Measurements from ENCODE around the gene LAMA4. TPM values are rescaled to one million over a fixed set of nuclear protein-coding genes. Genes with fewer than 3 reads are reported as not detected.

The LAMA4 gene
- total and polyA plus RNA-seq, 3 experiments from 2014 or later: not detected

GRCh38 chr6:112254921-112255320, 554 bp upstream of the LAMA4 start:
- H3K27ac Mint-ChIP-seq: no peak overlapping the region

GRCh38 chr6:112253498-112253840, 898 bp downstream of the LAMA4 start:
- Mint-ChIP-seq H3K9me3 (no peaks in the 10 kb centered on the region), H3K4me1 (peaks cover 14 to 17% (median 17%) of the 10 kb centered on the region in 3 donors), H3K27me3 (peaks cover 22 to 69% of the 10 kb centered on the region in 2 donors), H3K4me3 (peak overlapping the region in 6 of 7 donors; percentile 62 to 83 (median 72)), H3K27ac (peak overlapping the region in 1 of 8 donors; percentile 15), H3K36me3 (no peaks in the 10 kb centered on the region)
- Histone ChIP-seq H3K4me3 (ENCODE audit: low read length) (no peak overlapping the region), H3K4me1 (ENCODE audit: insufficient read depth, low read length) (no peaks in the 10 kb centered on the region), H3K27ac (ENCODE audit: low read depth, low read length) (no peak overlapping the region), H3K36me3 (ENCODE audit: insufficient read depth, low read length) (no peaks in the 10 kb centered on the region), H3K27me3 (ENCODE audit: insufficient read depth, low read length, poor library complexity, severe bottlenecking) (peaks cover 20% of the 10 kb centered on the region), H3K9me3 (ENCODE audit: low read length) (no peaks in the 10 kb centered on the region)
- ChIA-PET POLR2A (no interaction called here), CTCF (interaction anchor here (1.2 to 1.4 kb wide), 2 partner anchors 10 to 60 kb away, joined by 3 read pairs; no protein-coding TSS in a partner anchor)
- no peak for DNase-seq

More at GRCh38 chr6:112254921-112255320, 554 bp upstream of the LAMA4 start:
- H3K27me3 ChIP-seq (ENCODE audit: insufficient read depth, low read length, poor library complexity, severe bottlenecking): peaks cover 20% of the 10 kb centered on the region
- H3K4me3 Mint-ChIP-seq: peak overlapping the region in 2 of 7 donors; percentile 83 to 90
- DNase-seq: no peak
- H3K27ac ChIP-seq (ENCODE audit: low read depth, low read length): no peak overlapping the region
- no peaks in the 10 kb centered on the region for H3K9me3 Mint-ChIP-seq
- H3K9me3 ChIP-seq (ENCODE audit: low read length): no peaks in the 10 kb centered on the region
- CTCF ChIA-PET: no interaction called here
- POLR2A ChIA-PET: no interaction called here
- H3K4me3 ChIP-seq (ENCODE audit: low read length): no peak overlapping the region
- peaks cover 22 to 68% of the 10 kb centered on the region in 2 donors for H3K27me3 Mint-ChIP-seq
- no peaks in the 10 kb centered on the region for H3K36me3 ChIP-seq (ENCODE audit: insufficient read depth, low read length)
- no peaks in the 10 kb centered on the region for H3K4me1 ChIP-seq (ENCODE audit: insufficient read depth, low read length)
- H3K36me3 Mint-ChIP-seq: no peaks in the 10 kb centered on the region
- H3K4me1 Mint-ChIP-seq: peaks cover 14 to 17% (median 17%) of the 10 kb centered on the region in 3 donors

GRCh38 chr6:112252571-112253497, 1.5 kb downstream of the LAMA4 start:
- H3K27ac ChIP-seq (ENCODE audit: low read depth, low read length): no peak overlapping the region
- H3K36me3 ChIP-seq (ENCODE audit: insufficient read depth, low read length): no peaks in the 10 kb centered on the region
- Mint-ChIP-seq H3K9me3 (no peaks in the 10 kb centered on the region), H3K36me3 (no peaks in the 10 kb centered on the region), H3K27ac (peak overlapping the region in 1 of 8 donors; percentile 15), H3K4me1 (peaks cover 14 to 17% (median 17%) of the 10 kb centered on the region in 3 donors), H3K27me3 (peaks cover 22 to 71% of the 10 kb centered on the region in 2 donors), H3K4me3 (peak overlapping the region in 5 of 7 donors; percentile 65 to 83 (median 74))
- POLR2A ChIA-PET: no interaction called here
- peaks cover 20% of the 10 kb centered on the region for H3K27me3 ChIP-seq (ENCODE audit: insufficient read depth, low read length, poor library complexity, severe bottlenecking)
- no peak overlapping the region for H3K4me3 ChIP-seq (ENCODE audit: low read length)
- H3K9me3 ChIP-seq (ENCODE audit: low read length): no peaks in the 10 kb centered on the region
- CTCF ChIA-PET: interaction anchor here (0.5 to 1.4 kb wide), 3 partner anchors 11 to 60 kb away, joined by 3 read pairs; no protein-coding TSS in a partner anchor
- DNase-seq: no peak
- H3K4me1 ChIP-seq (ENCODE audit: insufficient read depth, low read length): no peaks in the 10 kb centered on the region

GRCh38 chr6:112251171-112251875, 3.0 kb downstream of the LAMA4 start:
- no peaks in the 10 kb centered on the region for H3K9me3 ChIP-seq (ENCODE audit: low read length)
- CTCF ChIA-PET: no interaction called here
- no peak for DNase-seq
- peaks cover 14 to 17% (median 17%) of the 10 kb centered on the region in 3 donors for H3K4me1 Mint-ChIP-seq
- peaks cover 27 to 67% of the 10 kb centered on the region in 2 donors for H3K27me3 Mint-ChIP-seq
- H3K4me1 ChIP-seq (ENCODE audit: insufficient read depth, low read length): no peaks in the 10 kb centered on the region
- H3K4me3 ChIP-seq (ENCODE audit: low read length): no peak overlapping the region
- H3K9me3 Mint-ChIP-seq: no peaks in the 10 kb centered on the region
- POLR2A ChIA-PET: no interaction called here
- no peaks in the 10 kb centered on the region for H3K36me3 ChIP-seq (ENCODE audit: insufficient read depth, low read length)
- H3K27me3 ChIP-seq (ENCODE audit: insufficient read depth, low read length, poor library complexity, severe bottlenecking): peaks cover 20% of the 10 kb centered on the region
- H3K36me3 Mint-ChIP-seq: no peaks in the 10 kb centered on the region
- H3K27ac Mint-ChIP-seq: peak overlapping the region in 1 of 8 donors; percentile 8
- H3K27ac ChIP-seq (ENCODE audit: low read depth, low read length): no peak overlapping the region
- H3K4me3 Mint-ChIP-seq: no peak overlapping the region

GRCh38 chr6:112249489-112249888, 4.9 kb downstream of the LAMA4 start:
- ChIA-PET POLR2A (no interaction called here), CTCF (no interaction called here)
- Mint-ChIP-seq H3K36me3 (no peaks in the 10 kb centered on the region), H3K9me3 (no peaks in the 10 kb centered on the region), H3K27ac (no peak overlapping the region), H3K27me3 (peaks cover 23 to 69% of the 10 kb centered on the region in 2 donors), H3K4me3 (no peak overlapping the region), H3K4me1 (peaks cover 12 to 15% (median 12%) of the 10 kb centered on the region in 3 donors)
- H3K27me3 ChIP-seq (ENCODE audit: insufficient read depth, low read length, poor library complexity, severe bottlenecking): peaks cover 13% of the 10 kb centered on the region
- no peaks in the 10 kb centered on the region for H3K9me3 ChIP-seq (ENCODE audit: low read length)
- H3K4me3 ChIP-seq (ENCODE audit: low read length): no peak overlapping the region
- no peaks in the 10 kb centered on the region for H3K36me3 ChIP-seq (ENCODE audit: insufficient read depth, low read length)
- no peak for DNase-seq
- no peaks in the 10 kb centered on the region for H3K4me1 ChIP-seq (ENCODE audit: insufficient read depth, low read length)
- no peak overlapping the region for H3K27ac ChIP-seq (ENCODE audit: low read depth, low read length)

- Mint-ChIP-seq H3K27ac (no peak overlapping the region), H3K4me3 (no peak overlapping the region), H3K27me3 (peaks cover 12 to 62% of the 10 kb centered on the region in 2 donors), H3K36me3 (no peaks in the 10 kb centered on the region), H3K9me3 (no peaks in the 10 kb centered on the region), H3K4me1 (peaks cover 0 to 7% (median 2%) of the 10 kb centered on the region in 3 donors)
- POLR2A ChIA-PET: no interaction called here
- H3K36me3 ChIP-seq (ENCODE audit: insufficient read depth, low read length): no peaks in the 10 kb centered on the region
- CTCF ChIA-PET: no interaction called here
- H3K4me3 ChIP-seq (ENCODE audit: low read length): no peak overlapping the region
- H3K4me1 ChIP-seq (ENCODE audit: insufficient read depth, low read length): no peaks in the 10 kb centered on the region
- H3K27me3 ChIP-seq (ENCODE audit: insufficient read depth, low read length, poor library complexity, severe bottlenecking): no peaks in the 10 kb centered on the region
- DNase-seq: no peak
- H3K9me3 ChIP-seq (ENCODE audit: low read length): no peaks in the 10 kb centered on the region
- H3K27ac ChIP-seq (ENCODE audit: low read depth, low read length): no peak overlapping the region
Observed at GRCh38 chr6:112247275-112247674, 7.1 kb downstream of the LAMA4 start.

GRCh38 chr6:112245511-112246203, 8.7 kb downstream of the LAMA4 start:
- H3K36me3 ChIP-seq (ENCODE audit: insufficient read depth, low read length): no peaks in the 10 kb centered on the region
- no peaks in the 10 kb centered on the region for H3K9me3 ChIP-seq (ENCODE audit: low read length)
- Mint-ChIP-seq H3K27ac (no peak overlapping the region), H3K4me3 (no peak overlapping the region), H3K27me3 (peaks cover 8 to 59% of the 10 kb centered on the region in 2 donors), H3K9me3 (no peaks in the 10 kb centered on the region), H3K4me1 (peaks cover 0 to 15% (median 6%) of the 10 kb centered on the region in 3 donors), H3K36me3 (no peaks in the 10 kb centered on the region)
- DNase-seq: no peak
- CTCF ChIA-PET: no interaction called here
- POLR2A ChIA-PET: no interaction called here
- no peak overlapping the region for H3K27ac ChIP-seq (ENCODE audit: low read depth, low read length)
- H3K27me3 ChIP-seq (ENCODE audit: insufficient read depth, low read length, poor library complexity, severe bottlenecking): no peaks in the 10 kb centered on the region
- H3K4me1 ChIP-seq (ENCODE audit: insufficient read depth, low read length): no peaks in the 10 kb centered on the region
- H3K4me3 ChIP-seq (ENCODE audit: low read length): no peak overlapping the region

Measured in CD8-positive, alpha-beta memory T cell (primary cell).